Fibroblast of peridontal ligament (primary cell): Measurements from ENCODE around the gene EPS15.
"Not testable (repeated sequence)": the region's sequence is repeated elsewhere in the genome, so short reads cannot be mapped to it uniquely, and the experiment has no call there.

Source experiments
- DNase-seq: peaks from one replicate; pipeline ENCODE4 v3.0.0-alpha.2; 2010; ENCODE audit errors: extremely low read depth

EPS15 gene

DNA sequence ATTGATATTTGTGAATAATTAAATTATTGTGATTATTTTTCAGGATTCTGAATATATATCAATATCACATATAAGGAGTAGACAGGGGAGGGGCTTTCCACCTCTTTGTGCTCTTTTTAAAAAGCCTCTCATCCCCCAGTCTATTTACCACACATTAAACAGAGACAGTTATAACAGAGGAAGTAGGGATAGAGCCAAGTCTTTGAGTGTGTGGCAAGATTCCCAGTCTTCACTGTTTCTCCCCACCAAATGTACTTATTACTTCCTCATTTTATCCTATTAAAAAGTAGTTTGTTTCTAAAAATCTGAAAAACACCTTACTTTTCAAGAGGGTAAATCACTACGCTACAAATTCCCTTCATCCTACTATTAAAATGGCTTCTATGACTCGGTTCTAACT lies 46.7 kb downstream of the EPS15 start:
- peak; percentile 31 for DNase-seq

DNA sequence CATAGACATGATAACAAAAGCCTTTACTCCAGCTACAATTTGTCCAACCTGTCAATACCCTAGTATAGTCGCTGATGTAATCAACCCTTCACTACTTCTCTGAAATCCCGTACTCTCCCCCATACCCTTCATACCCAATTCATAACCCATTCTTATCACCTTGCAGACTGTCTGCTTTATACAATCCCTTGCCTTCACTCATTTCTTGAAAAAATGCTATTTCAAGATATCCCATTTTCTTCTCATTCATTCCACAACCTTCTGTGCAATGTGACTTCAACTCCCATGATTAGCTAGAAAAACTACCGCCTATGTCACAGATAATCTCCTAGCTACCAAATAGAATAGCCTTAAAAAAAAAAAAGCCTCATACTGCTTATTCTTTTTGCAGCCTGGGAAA lies 49.5 kb downstream of the EPS15 start:
- DNase-seq = no peak

DNA sequence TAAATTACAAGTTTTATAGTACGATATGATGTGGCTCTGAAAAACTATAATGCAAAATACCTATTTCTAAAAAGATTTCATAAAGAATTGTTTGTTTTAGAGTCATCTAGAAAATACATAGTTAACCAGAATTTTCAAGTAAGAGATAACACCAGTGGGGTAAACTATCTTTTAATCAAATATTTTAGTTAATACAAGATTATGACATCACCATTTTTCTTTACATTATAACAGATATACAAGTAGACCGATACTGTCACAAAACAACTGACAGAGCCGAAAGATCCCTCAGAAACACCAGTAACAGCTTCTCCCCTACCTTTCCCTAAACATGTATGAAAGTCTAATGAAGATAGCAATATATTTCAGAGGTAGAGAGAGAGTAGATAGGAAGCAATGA lies 54.2 kb downstream of the EPS15 start:
- DNase-seq = no peak

DNA sequence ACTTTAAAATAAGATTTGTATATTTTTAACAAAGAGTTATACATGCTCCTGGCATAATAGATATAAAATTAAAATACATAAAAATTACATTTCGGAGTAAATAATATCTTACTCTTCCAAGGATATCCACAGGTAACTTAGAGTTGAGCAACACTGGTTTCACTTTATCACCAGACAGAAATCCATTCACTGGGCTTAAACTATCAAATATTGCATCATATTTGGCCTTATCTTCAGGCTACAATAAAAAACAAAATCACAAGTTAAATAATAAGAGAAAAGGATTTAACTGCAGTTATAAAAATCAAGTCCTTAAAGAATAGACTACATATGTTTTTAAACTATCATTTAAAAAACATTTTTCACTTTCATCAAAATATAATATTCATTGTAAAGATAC lies 55.5 kb downstream of the EPS15 start:
- no peak for DNase-seq

DNA sequence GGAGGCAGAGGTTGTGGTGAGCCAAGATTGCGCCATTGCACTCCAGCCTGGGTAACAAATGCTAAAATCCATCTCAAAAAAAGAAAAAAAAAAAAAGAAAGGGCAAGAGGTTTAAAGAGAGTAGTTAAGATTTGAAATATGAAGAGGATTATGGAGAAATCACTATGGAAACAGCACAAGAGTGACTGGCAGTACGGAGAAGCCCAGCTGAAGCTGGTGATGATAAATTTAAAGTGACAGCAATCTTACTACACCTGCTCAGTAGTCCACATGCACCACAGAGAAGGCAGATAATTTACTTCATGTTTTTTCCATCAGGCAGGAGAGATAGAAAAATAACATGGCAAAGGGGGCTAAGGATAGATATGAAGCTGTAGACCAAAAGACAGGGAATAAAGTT lies 56.8 kb downstream of the EPS15 start:
- DNase-seq = not testable (repeated sequence)

DNA sequence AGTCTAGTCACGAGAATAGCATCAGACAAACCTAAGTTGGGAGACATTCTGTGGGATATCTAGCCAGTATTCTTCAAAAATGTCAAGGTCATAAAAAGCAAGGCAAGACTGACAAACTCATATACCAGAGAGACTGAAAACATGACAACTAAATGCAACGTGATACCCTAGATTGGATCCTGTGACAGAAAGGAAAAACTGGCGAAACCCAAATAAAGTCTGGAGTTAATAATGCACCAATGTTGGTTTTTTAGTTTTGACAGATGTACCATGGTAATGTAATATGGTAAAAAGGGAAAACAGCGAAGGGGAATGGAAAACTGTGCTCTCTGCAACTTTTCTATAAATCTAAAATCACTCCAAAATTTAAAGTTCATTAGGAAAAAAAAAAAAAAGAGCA lies 64.5 kb downstream of the EPS15 start:
- DNase-seq = no peak

DNA sequence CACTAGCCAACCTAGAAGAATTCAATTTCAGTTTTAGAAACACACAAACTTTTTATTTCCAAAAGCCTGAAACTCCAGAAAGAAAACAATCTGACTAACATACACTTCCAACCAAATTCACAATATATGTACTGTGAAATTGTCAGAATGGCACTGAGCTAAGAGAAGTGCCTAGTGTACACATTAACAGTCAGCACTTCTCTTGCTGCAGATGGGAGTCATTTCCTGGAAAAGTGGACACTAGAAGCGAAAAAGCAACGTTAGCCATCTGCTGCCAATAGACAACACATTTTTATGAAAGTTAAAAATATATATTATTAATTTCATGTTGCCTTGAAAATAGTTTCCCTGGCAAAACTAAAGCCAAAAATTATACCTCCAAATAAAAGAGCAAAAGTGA lies 66.1 kb downstream of the EPS15 start:
- no peak for DNase-seq

DNA sequence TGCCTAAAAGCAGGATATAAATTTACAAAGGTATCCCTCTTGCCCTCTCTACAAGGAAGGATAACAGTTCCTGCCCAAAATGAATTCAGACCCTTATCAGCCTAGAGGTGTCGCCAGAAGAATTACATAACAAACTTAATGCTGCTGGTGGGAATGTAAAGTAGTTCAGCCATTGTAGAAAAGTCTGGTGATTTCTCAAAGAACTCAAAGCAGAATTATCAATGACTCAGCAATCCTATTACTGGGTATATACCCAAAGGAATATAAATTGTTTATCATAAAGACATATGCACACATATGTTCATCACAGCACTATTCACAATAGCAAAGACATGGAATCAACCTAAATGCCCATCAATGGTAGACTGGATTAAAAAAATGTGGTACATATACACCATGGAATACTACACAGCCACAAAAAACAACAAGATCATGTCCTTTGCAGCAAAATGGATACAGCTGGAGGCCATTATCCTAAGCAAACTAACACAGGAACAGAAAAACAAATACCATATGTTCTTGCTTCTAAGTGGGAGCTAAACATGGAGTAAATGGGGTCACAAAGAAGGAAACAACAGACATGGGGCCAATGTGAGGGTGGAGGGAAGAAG lies 70.1 kb downstream of the EPS15 start:
- DNase-seq = not testable (repeated sequence)

DNA sequence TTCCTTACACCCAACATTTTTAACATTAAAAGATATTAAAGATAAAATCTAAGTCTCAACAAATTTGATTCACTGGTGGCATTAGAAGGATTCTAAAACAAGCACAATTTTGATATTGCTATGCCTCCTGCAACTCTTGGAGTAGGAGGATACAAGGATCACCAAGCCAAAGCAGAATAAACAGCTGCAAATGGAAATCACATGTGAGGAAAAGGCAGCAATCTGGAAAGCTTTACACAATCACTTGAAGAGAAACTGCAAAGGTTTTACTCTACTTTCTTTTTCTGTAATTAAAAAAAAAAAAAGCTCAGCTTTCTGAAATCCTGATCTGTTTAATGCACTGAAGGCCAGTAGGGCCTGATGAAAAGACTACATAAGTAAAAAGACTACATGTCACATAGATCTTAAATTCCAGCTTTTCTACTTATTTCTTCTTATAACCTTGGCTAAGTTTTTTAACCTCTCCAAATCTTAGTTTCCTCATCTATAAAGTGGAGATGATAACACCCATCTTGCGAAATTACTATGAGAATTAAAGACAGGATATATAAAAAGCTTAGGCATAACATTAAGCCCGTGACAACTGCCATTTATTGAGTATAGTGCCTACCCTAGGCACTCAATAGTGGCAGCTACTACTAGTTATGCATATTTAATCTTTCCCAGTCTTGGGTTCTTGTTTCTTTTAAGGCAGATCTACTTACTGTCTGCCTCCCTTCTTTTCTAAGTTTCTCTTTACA lies 73.5 kb downstream of the EPS15 start:
- peak; percentile 90 for DNase-seq

DNA sequence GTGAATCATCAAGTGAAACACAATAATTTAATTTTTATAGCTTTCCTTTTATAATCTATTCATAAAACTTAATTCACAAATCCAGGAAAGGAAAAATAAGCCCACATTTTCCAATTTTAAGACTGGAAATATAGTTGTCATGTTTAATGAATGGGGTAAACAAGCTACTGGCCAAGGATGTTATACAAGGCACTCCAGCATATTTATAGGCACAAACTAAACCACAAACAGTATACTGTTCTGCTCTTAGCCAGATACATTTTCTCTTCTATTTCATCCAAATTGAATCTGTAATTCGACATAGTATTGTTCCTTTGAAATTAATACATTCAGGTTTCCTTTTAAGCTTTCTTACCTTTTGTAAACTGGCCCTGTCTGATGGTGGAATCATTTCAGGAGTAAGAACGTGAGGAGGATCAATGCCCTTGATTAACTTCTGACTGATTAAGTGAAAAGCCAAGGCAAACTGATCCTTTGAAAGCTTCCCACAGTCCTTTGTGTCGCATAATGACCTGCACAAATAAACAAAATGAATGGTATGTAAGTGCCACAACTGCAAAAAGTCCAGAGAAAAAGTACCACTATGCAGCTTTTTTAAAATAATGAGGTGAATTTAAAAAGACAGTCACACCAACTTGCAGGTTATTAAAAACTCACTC lies 74.4 kb downstream of the EPS15 start:
- DNase-seq = peak; percentile 9

DNA sequence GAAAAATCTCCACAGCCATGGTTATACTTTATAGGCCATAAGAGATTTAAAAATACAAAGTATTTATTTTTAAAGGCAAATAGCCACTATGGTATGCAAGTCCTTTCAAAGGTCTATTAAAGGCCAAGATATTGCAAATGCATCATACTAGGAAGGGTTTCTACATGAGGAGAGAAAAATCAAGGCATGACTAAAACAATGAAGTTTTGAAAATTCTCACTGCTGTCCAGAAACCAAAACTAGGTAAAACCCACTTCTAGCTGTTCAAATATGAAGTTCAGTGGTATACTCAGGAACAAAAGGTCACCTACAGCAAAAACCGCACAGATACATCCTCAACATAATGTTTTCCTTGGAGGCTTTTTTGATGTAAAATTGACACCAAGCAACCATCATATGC lies 75.0 kb downstream of the EPS15 start:
- peak; percentile 46 for DNase-seq

DNA sequence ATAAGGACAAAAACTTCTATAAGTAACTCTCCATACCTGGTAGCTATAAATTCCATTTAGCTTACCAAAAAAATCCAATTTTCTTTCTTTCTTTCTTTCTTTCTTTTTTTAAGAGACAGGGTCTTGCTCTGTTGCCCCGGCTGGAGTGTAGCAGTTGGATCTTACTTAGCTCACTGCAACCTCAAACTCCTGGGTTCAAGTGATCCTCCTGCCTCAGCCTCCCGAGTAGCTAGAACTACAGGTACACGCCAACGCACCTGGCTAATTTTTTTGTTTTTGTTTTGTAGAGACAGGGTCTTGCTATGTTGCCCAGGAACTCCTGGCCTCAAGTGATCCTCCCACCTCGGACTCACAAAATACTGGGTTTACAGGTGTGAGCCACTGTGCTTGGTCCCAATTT lies 75.5 kb downstream of the EPS15 start:
- DNase-seq = no peak

DNA sequence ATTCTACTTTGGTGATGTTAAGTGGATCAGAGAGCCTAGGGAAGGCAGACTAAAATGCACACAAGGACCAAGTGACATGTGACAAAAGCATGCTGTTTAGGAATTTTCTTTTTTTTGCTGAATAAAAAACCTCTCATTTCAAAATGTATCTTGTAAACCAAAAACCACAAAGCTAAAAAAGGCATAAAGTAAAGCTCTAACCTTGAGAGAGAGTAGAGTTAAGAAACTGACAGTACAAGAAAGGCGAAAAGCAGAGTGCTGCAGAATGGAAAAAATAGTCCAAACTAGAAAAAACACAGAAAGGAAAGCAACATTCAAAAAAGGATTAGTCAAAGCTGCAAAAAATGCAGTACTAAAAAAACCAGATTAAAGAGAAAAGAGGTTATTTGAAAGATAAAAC lies 76.5 kb downstream of the EPS15 start:
- peak; percentile 6 for DNase-seq

DNA sequence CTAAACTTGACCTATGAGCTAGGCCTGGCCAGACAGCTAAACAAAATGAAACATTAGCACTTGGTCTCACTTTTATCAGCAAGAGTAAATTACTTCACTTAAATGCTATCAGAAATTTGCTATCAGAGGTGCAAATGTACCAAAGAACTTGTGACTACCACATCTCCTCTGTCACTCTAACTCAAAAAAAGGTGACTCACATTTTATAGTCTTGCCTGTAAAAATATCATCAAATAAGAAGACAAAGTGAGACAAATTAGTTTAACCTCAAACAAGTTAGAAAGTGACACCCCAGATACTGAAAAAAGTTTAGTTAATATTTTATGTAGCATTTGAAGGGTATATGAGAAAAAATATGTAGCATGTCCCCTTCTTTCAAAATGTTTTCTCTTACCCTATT lies 76.9 kb downstream of the EPS15 start:
- no peak for DNase-seq

DNA sequence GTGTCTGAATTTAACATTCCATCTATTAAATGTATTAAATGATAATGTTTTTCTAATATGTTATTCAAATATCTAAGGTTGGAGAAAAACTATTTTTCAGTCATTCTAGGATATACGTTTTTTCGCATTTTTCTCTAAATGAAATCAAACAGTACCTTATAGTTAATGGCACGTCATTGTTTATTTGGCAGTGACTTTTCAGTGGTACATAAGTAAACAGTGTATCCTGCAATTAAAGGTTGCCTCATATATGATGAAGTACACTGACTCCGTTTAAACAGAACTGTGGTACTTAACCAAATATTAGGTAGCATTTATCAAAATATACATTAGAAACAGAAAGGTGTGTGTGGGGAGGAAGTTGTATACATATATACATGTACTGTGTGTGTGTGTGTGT lies 79.2 kb downstream of the EPS15 start:
- no peak for DNase-seq

DNA sequence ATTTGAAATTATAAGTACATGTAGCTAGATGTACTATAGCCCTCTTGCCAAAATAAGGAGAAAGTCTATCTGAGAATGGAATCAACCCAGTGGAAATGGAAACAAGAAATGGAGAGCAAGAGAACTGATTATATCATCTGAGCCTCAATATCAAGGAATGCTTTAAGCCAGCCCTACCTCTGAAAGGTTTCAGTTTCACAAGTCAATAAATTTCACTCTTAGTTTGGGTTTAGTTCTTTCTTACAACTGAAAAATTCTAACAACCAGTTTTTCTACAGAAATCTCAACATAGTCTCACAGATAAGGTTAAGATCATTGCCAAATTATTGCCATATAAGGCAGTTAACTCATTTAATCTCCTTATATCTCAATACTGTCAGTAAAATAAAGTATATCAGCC lies 80.0 kb downstream of the EPS15 start:
- DNase-seq = no peak

DNA sequence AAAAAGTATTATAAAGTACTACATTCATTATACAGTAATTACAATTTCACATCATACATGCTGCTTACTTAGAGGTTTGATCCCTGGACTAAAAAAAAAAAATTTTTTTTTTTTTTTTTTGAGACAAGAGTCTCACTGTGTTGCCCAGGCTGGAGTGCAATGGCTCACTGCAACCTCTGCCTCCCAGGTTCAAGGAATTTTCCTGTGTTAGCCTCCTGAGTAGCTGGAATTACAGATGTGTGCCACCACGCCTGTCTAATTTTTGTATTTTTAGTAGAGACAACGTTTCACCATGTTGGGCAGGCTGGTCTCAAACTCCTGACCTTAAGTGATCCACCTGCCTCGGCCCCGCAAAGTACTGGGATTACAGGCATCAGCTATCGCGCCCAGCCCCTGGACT lies 81.7 kb downstream of the EPS15 start:
- not testable (repeated sequence) for DNase-seq

DNA sequence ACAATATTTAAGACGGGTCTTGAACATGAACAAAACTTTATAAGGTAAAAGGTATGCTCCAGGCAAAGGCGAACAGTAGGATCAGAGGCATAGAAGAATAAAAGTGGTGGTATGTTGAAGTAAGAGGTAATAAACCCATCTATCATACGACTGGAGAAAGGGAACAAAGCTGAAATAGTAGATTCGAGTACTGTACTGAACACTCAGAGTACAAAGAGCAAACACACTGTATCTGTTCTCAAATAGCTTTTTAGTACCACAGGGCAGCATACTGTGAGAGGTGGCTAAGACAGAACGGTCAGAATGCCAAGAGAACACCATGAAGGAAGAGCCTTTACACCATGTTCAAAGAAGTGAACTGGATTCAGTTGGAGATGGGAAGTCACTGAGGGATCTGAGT lies 83.2 kb downstream of the EPS15 start:
- no peak for DNase-seq

DNA sequence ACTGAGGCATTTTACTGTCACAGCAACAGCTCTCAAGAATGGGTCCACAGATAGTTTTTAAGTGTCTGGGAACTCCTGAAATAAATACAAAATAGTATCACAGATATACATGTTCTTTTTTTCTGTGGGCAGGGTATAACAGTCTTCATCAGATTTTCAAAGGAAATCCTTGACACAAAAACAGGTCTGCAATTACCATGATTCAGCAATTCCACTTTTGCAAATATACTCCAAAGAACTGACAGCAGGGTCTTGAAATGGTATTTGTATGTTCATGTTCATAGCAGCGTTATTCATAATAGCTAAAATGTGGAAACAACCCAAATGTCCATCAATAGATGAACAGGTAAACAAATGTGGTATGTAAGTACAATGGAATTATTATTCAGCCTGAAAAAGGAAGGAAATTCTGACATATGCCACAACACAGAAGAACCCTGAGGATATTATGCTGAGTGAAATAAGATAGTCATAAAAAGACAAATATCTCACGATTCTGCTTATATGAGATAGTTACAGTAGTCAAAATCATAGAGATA lies 85.0 kb downstream of the EPS15 start:
- DNase-seq = no peak

DNA sequence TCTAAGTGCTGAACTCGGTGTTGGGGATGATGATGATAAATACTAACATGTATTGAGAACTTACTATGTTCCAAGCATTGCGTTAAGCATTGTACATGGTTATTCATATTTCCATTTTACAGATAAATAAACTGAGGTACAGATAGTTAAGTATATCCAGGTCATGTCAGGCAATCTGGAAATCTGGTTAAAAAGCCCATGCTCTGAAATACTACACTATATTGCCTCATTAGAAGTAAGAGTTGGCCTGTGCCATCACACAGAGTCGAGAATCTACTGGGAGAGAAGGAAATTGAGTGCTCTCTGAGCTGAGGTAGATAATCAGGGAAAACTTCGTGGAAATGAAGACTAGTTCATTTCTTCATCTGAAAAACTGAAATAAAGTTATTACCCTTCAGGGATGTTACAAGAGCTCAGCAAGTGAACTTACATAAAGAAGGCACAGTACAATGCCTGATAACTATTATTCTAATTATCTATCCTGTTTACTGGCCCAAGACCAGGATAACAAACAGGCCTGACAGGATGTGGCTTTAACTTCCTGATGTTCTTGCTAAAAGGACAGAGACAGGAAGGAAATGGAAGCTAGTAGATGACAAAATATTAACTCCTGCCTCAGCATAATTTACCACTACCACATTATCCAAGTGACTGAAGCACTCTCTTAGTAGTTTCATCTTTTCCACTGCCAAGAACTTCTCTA lies 85.6 kb downstream of the EPS15 start:
- no peak for DNase-seq

DNA sequence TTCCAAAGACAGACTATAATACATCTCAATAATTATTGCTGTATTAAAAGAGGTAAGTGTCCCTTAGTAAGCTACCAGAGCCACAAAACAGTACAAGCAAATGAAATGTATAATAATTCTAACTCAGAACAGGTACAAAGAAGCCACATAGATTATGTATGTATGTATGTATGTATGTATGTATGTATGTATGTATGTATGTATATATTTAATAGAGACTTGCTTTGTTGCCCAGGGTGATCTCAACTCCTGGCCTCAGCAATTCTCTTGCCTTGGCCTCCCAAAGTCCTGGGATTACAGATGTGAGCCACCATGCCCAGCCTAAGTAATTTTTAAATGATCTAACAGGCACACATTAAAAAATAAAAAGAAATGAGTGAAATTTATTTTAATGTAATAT lies 86.9 kb downstream of the EPS15 start:
- DNase-seq = no peak

DNA sequence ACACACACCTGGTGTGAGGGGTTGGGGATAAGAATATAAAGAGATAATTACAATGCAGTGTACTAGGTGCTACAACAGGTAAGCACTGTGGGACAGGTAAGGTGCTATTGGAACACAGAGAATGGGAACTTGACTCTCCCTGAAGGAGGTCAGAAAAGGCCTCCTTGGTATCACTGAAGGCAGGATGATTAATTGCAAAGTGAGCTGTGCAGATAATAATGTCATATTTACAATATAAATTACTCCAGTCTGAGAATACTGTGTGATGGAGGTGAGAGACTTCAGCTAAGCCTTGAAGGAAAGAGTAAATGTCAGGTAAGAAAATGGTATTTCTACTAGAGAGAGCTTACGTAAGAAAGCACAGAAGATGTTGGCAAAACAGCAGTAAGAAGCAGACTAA lies 91.6 kb downstream of the EPS15 start:
- no peak for DNase-seq
